Measurements from ENCODE around the gene ELF3. TPM values are rescaled to one million over a fixed set of nuclear protein-coding genes. Genes with fewer than 3 reads are reported as not detected.

ELF3 gene
- total and polyA plus RNA-seq, 10 of the 15 experiments (the other 5 are each of a cell fraction or from before 2014, with no cell fraction given): 0.07 to 14.3 (median 0.58) TPM; not detected in 1

DNA sequence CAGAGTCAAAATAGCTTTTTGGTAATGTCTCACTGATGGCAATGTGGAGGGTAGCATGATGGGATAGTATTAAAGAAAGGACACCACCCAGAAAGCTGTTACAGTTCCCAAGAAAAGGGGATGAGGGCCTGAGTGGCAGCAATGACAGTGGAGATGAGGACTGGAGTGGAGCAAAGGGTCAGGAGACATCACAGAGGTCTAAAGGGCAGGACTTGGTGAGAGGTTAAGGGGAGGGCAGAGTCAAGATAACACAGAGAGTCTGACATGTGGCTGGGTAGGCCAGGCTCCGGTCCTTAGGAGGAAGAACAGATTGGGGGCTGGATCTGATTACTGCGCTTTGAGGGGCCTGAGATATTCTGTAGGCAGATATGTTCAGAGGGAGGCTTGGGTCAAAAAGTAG lies 19.3 kb downstream of the ELF3 start:
- no peak overlapping the region for H3K4me3 ChIP-seq
- no peaks in the 10 kb centered on the region for H3K9me3 ChIP-seq (replicated peaks; ENCODE audit: control insufficient read depth, insufficient read depth, low read length)
- H3K4me2 ChIP-seq (ENCODE audit: control insufficient read depth, insufficient read depth): no peak overlapping the region
- no peak overlapping the region for H3K9ac ChIP-seq (ENCODE audit: control insufficient read depth, insufficient read depth, low read length)
- intact Hi-C loops (cut with micrococcal nuclease; ENCODE audit: unreplicated experiment) (no loop called here), in situ Hi-C loops (cut with MboI) (no loop called here)
- H3K4me1 ChIP-seq (ENCODE audit: control insufficient read depth, insufficient read depth, low read length): no peaks in the 10 kb centered on the region
- H3K27ac ChIP-seq (ENCODE audit: control insufficient read depth, insufficient read depth): no peak overlapping the region
- POLR2A ChIA-PET: no interaction called here
- SMC1A ChIA-PET (ENCODE audit: uncharacterized antibody, unreplicated experiment): interaction anchor here (1.2 kb wide), 1 partner anchor 19 kb away, joined by 5 read pairs; the partner anchor contains the start of gene ELF3
- ATAC-seq (no peak), FAIRE-seq (no peak), DNase-seq (ENCODE audit: low read depth, low spot score) (no peak)
- no TSS peak for BruUV-seq (replicated peaks)
- CTCF ChIA-PET: interaction anchor here (2.0 kb wide), 1 partner anchor 19 kb away, joined by 4 read pairs; the partner anchor contains the start of gene ELF3
- no peak overlapping the region for H2AFZ ChIP-seq (ENCODE audit: control insufficient read depth, low read depth, low read length)
- no peaks in the 10 kb centered on the region for H4K20me1 ChIP-seq (ENCODE audit: control insufficient read depth, insufficient read depth)
- WGBS (ENCODE audit: insufficient coverage, insufficient replicate concordance, low lambda C conversion rate, missing lambda C conversion rate): 46% methylated on average over 2 of the region's 2 CpGs
- RAD21 ChIA-PET (ENCODE audit: unreplicated experiment): no interaction called here
- H3K79me2 ChIP-seq (ENCODE audit: control insufficient read depth, insufficient read depth, low read length): no peaks in the 10 kb centered on the region
- no peaks in the 10 kb centered on the region for H3K36me3 ChIP-seq (ENCODE audit: control insufficient read depth in 2 of 2, insufficient read depth in 2 of 2, low read length in 1 of 2)
- no peaks in the 10 kb centered on the region for H3K27me3 ChIP-seq (replicated peaks in 1 of 2; ENCODE audit: control insufficient read depth in 2 of 2, insufficient read depth in 2 of 2, low read length in 1 of 2)
- no peak for TF ChIP-seq JUND (IDR thresholded peaks at IDR 0.05; ENCODE audit: low read depth, low read length)
- TF ChIP-seq CEBPB (IDR thresholded peaks at IDR 0.05; ENCODE audit: borderline replicate concordance in 1 of 2, low read depth in 2 of 2, low read length in 2 of 2): no peak
- TF ChIP-seq, protein P1, sequence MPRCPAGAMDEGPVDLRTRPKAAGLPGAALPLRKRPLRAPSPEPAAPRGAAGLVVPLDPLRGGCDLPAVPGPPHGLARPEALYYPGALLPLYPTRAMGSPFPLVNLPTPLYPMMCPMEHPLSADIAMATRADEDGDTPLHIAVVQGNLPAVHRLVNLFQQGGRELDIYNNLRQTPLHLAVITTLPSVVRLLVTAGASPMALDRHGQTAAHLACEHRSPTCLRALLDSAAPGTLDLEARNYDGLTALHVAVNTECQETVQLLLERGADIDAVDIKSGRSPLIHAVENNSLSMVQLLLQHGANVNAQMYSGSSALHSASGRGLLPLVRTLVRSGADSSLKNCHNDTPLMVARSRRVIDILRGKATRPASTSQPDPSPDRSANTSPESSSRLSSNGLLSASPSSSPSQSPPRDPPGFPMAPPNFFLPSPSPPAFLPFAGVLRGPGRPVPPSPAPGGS (IDR thresholded peaks at IDR 0.05; ENCODE audit: borderline replicate concordance, insufficient read depth, low read depth, low read length, poor library complexity, severe bottlenecking): no peak
- TF ChIP-seq HCFC1 (IDR thresholded peaks at IDR 0.05; ENCODE audit: low read length): no peak
- no peak for TF ChIP-seq MXI1 (IDR thresholded peaks at IDR 0.05; ENCODE audit: low read depth, low read length)
- TF ChIP-seq ZNF687 (IDR thresholded peaks at IDR 0.05): no peak
- TF ChIP-seq CEBPZ (IDR thresholded peaks at IDR 0.05; ENCODE audit: low read depth, low read length): no peak
- TF ChIP-seq STAT1 (conservative IDR thresholded peaks at IDR 0.05): no peak
- TF ChIP-seq, protein P2, sequence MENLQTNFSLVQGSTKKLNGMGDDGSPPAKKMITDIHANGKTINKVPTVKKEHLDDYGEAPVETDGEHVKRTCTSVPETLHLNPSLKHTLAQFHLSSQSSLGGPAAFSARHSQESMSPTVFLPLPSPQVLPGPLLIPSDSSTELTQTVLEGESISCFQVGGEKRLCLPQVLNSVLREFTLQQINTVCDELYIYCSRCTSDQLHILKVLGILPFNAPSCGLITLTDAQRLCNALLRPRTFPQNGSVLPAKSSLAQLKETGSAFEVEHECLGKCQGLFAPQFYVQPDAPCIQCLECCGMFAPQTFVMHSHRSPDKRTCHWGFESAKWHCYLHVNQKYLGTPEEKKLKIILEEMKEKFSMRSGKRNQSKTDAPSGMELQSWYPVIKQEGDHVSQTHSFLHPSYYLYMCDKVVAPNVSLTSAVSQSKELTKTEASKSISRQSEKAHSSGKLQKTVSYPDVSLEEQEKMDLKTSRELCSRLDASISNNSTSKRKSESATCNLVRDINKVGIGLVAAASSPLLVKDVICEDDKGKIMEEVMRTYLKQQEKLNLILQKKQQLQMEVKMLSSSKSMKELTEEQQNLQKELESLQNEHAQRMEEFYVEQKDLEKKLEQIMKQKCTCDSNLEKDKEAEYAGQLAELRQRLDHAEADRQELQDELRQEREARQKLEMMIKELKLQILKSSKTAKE (IDR thresholded peaks at IDR 0.05; ENCODE audit: low read depth, poor library complexity, severe bottlenecking): no peak
- TF ChIP-seq ZNF622 (IDR thresholded peaks at IDR 0.05): no peak
- TF ChIP-seq GABPA (IDR thresholded peaks at IDR 0.05; ENCODE audit: low read depth): no peak
- TF ChIP-seq ZBED1 (IDR thresholded peaks at IDR 0.05; ENCODE audit: borderline replicate concordance): no peak
- no peak for TF ChIP-seq TAF1 (IDR thresholded peaks at IDR 0.05; ENCODE audit: borderline replicate concordance, low read depth, low read length)
- TF ChIP-seq SMC3 (IDR thresholded peaks at IDR 0.05; ENCODE audit: borderline replicate concordance, low read length): no peak
